22Rv1 (cell line): ENCODE results near the gene CSMD2.

Experiments
- H3K27ac ChIP-seq: fragments of 450-650 bp; 2 replicates; pipeline ENCODE4 v1.5.1; 2017
- ZFX ChIP-seq: fragments of 450-650 bp; IDR thresholded peaks from 2 replicates; pipeline ENCODE4 v1.6.1; 2017; ENCODE audit warnings: antibody characterized with exemption, borderline replicate concordance
- TF ChIP-seq, protein P1 (sequence below): fragments of 450-650 bp; IDR thresholded peaks from 2 replicates; pipeline ENCODE4 v1.5.1; 2017; ENCODE audit warnings: mild to moderate bottlenecking

CSMD2 gene

DNA sequence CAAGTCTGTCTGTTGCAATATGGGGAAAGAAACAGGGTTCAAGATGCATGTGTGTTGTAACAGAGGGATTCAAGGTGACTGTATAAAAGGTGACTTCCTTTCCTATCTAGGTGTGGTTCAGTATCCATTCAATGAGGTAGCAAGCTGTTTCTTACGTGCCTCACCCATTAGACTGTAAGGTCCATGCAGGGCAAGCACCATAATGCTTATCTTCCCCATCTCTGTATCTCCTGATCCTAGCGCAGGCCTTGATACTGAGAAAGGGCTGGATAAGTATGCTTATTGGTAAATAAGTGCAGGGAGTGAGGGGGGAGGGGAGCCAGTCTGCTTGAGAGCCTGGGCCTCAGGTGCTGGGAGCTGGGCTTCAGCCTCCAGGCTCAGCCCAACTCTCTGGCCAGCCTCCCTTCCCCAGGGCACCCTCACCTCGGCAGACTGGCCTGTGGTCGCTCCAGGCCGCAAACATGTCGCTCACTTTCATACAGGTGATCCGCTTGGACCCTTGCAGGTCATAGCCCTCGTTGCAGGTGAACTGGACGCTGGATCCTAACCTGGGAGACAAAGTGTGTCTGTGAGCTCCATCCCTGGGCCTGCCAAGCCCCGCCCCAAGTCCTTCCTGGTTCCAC is 345.6 kb downstream of the CSMD2 start:
- H3K27ac ChIP-seq = no peak overlapping the region
- TF ChIP-seq, protein P1, sequence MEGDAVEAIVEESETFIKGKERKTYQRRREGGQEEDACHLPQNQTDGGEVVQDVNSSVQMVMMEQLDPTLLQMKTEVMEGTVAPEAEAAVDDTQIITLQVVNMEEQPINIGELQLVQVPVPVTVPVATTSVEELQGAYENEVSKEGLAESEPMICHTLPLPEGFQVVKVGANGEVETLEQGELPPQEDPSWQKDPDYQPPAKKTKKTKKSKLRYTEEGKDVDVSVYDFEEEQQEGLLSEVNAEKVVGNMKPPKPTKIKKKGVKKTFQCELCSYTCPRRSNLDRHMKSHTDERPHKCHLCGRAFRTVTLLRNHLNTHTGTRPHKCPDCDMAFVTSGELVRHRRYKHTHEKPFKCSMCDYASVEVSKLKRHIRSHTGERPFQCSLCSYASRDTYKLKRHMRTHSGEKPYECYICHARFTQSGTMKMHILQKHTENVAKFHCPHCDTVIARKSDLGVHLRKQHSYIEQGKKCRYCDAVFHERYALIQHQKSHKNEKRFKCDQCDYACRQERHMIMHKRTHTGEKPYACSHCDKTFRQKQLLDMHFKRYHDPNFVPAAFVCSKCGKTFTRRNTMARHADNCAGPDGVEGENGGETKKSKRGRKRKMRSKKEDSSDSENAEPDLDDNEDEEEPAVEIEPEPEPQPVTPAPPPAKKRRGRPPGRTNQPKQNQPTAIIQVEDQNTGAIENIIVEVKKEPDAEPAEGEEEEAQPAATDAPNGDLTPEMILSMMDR = no peak
- TF ChIP-seq ZFX = no peak

DNA sequence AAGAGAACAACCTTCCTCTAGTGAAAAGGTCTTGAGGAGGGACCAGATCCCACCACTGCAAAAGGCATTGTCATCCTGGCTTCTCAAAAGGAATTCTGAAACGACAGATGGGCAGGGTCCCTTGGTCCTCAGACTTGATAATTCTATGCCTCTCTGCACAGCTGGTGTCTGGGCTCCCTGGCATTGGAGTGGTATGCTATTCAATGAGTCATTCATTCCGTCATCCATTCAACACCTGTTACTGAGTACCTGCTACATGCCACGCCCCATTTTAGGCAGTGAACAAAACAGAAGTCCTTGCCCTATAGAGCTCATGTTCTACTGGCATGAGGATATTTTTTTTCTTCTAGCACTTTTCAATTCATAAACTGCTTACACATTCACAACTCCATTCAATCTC is 347.0 kb downstream of the CSMD2 start:
- TF ChIP-seq ZFX = no peak
- TF ChIP-seq, protein P1 = no peak
- no peak overlapping the region for H3K27ac ChIP-seq

DNA sequence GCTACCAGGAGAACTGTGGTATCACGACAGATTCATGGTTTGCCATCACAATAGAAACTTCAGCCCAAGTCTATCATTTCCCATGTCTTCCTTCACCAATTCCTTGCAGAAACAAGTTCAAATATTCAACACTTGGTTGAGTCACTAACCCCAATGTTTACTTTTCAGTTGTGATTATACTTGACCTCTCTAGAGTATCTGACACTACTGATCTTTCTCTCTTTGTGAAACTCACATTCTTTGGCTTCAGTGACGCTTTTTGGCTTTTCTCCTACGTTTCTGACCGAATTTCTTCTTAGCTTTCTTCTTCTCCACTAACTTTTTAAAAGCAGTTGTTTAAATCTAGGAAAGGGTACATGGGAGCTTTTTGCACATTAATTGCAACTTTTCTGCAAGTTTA is 350.0 kb downstream of the CSMD2 start:
- TF ChIP-seq, protein P1 = no peak
- TF ChIP-seq ZFX = no peak
- no peak overlapping the region for H3K27ac ChIP-seq

DNA sequence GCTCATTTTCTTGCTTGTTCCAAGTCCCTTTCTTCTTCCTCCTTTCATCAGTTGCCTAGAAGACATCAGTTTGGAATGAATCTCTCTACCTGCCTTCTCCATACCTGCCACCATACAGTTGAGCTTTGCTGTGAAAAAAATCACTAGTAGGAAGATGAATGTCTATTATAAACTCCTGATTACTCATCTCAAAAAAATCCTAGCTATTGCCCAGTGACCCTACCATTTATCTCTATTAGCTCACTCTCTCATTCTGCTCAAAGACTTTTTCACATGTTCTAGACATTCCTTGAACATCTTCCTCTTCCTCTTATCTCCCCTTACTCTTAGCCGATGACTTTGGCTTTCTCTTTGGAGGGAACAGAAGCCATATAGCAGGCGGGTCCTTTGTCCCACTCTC is 350.9 kb downstream of the CSMD2 start:
- no peak for TF ChIP-seq ZFX
- TF ChIP-seq, protein P1 = no peak
- H3K27ac ChIP-seq = no peak overlapping the region

DNA sequence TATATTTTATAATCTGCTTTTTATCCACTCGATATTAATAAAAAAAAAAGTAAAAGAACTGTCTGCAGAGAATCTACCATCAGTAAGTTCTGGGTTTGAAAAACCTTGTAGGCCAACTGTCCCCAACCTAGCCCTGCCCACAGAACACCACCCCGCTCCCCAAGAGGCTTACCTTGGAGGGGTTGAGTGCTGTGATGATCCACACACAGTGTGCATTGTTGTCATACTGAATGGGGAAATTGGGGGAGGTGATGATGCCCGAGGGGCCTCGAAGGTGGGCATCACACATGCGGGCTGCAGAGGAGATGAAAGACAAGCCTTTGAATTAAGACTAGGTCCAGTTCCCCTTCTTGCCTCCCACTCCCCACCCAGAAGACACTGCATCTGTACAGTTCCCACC is 354.5 kb downstream of the CSMD2 start:
- TF ChIP-seq, protein P1 = no peak
- no peak for TF ChIP-seq ZFX
- H3K27ac ChIP-seq = no peak overlapping the region

DNA sequence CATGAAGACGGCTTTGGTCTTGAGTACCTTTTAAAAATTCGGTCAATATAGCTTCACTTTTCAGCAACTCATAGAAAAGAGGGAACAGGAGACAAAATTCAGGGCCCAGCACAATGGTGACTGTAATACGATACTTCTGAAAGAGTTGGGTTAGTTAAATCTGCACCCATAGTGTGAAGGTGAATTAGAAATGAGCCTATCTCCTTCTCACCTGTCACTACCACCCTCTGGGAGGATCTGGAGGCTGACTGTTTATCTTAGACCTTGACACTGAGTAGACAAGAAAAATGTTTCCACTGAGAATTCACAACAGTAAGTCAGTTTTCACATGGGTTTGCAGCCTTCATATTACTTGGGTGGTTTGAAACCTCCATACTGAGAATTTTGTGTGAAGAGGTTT is 359.0 kb downstream of the CSMD2 start:
- no peak for TF ChIP-seq ZFX
- TF ChIP-seq, protein P1 = no peak

DNA sequence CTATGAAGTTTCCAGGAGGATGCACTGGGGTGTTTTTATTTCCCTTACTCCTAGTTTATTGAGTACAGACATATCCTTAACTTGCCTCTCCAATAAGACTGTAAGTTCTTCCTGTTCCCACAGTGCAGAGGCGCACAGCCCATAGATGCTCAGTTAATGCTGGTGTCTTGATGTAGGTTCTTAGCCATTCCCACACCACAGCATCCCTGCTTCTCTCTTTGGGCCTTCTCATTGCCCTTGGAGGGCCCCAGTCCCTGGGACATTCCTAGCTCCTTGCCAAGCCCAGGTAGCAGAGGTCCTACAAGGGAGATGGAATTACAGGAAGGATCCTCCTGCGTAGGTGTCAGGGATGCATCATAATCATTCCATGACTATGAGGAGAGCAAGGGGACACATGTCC is 362.8 kb downstream of the CSMD2 start:
- TF ChIP-seq ZFX = no peak
- TF ChIP-seq, protein P1 = no peak
- H3K27ac ChIP-seq = no peak overlapping the region

More for the DNA sequence above, 359.0 kb downstream of the CSMD2 start:
- H3K27ac ChIP-seq = no peak overlapping the region
